GM11168 (cell line): Measurements from ENCODE around the gene ARNT2.

Source experiments
- in situ Hi-C: fragments of 300-500 bp; cut with MboI; formaldehyde crosslinking; loops from one replicate; pipeline ENCODE4 v1.12.0; 2022; ENCODE audit warnings: low sequenced_read_pairs; ENCODE audit not compliant: unreplicated experiment

ARNT2 gene

GRCh38 chr15:80582816-80583423 is 178.7 kb downstream of the ARNT2 start:
- in situ Hi-C loops = no loop called here

GRCh38 chr15:80584561-80584964 is 180.4 kb downstream of the ARNT2 start:
- in situ Hi-C loops = no loop called here

GRCh38 chr15:80584973-80585525 is 180.9 kb downstream of the ARNT2 start:
- in situ Hi-C loops = no loop called here

GRCh38 chr15:80585544-80586018 is 181.4 kb downstream of the ARNT2 start:
- in situ Hi-C loops = no loop called here

- in situ Hi-C loops = no loop called here
These were observed 182.0 kb downstream of the ARNT2 start for GRCh38 chr15:80586161-80586560.

- in situ Hi-C loops = no loop called here
These were observed 182.8 kb downstream of the ARNT2 start for GRCh38 chr15:80587007-80587406.

GRCh38 chr15:80587816-80588456 is 183.8 kb downstream of the ARNT2 start:
- in situ Hi-C loops = no loop called here

GRCh38 chr15:80588801-80589200 is 184.6 kb downstream of the ARNT2 start:
- in situ Hi-C loops = no loop called here

- in situ Hi-C loops = no loop called here
These were observed 186.7 kb downstream of the ARNT2 start for GRCh38 chr15:80590761-80591355.

GRCh38 chr15:80591471-80591870 is 187.3 kb downstream of the ARNT2 start:
- in situ Hi-C loops = no loop called here

GRCh38 chr15:80591938-80592825 is 188.0 kb downstream of the ARNT2 start:
- in situ Hi-C loops = no loop called here

- in situ Hi-C loops = no loop called here
These were observed 189.4 kb downstream of the ARNT2 start for GRCh38 chr15:80593486-80594030.

- in situ Hi-C loops = no loop called here
These were observed 190.1 kb downstream of the ARNT2 start for GRCh38 chr15:80594091-80594889.

- in situ Hi-C loops = no loop called here
These were observed 191.2 kb downstream of the ARNT2 start for GRCh38 chr15:80595396-80595795.

- in situ Hi-C loops = no loop called here
These were observed 192.4 kb downstream of the ARNT2 start for GRCh38 chr15:80596521-80596976.

- in situ Hi-C loops = no loop called here
These were observed 192.9 kb downstream of the ARNT2 start for GRCh38 chr15:80597076-80597475.

GRCh38 chr15:80599359-80599758 is 195.2 kb downstream of the ARNT2 start:
- in situ Hi-C loops = no loop called here

- in situ Hi-C loops = no loop called here
These were observed 196.4 kb downstream of the ARNT2 start for GRCh38 chr15:80600626-80601025.

- in situ Hi-C loops = no loop called here
These were observed 197.1 kb downstream of the ARNT2 start for GRCh38 chr15:80601256-80601655.
